Measurements from ENCODE around the gene SLC2A6.

DNA sequence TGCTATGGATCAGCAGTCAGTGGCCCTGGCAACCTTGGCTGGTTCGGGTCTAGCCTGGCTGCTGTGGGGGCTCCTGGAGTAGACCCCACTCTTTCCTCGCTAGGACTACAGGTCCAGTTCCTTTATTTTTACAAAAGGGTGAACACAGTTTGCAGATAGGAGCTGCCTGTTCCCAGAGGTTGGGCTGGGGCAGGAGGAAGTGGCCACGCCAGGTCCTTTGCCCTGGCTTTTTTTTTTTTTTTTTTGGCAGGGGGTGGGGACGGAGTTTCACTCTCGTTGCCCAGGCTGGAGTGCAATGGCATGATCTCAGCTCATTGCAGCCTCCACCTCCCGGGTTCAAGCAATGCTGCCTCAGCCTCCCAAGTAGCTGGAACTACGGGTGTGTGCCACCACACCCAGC is 7.9 kb downstream of the SLC2A6 start:
- TF ChIP-seq CTCF (IDR thresholded peaks at IDR 0.05): no peak
- no peak for TF ChIP-seq ZFX (IDR thresholded peaks at IDR 0.05; ENCODE audit: borderline replicate concordance)
